ENCODE measurements around the gene WNT5A. TPM values are rescaled to one million over a fixed set of nuclear protein-coding genes. Genes with fewer than 3 reads are reported as not detected.

WNT5A gene
- total RNA-seq, 1 experiment from 2014 or later = 174 TPM

DNA sequence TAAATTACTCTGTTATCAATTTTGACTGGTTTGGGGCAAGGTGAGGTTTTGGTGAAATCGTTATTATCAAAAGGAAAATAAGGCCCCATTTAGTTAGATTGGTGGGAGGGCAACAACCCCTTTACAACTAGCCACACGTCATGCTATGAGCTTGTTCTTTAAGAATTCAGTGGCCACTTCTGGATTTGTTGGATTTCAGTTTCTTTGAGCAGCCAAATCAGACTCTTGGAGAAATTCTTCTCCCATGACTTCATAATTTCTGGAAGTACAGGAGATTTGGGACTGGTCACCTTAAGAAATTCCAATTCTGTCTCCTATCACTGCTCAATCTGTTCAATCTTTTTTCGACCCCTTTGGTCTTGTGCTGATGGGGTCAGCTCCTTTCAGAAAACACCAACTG, 14.8 kb upstream of the WNT5A start:
- no peak for DNase-seq
- Histone ChIP-seq H3K27ac (no peak overlapping the region), H3K9me2 (ENCODE audit: insufficient read depth) (no peaks in the 10 kb centered on the region), H4K20me1 (ENCODE audit: insufficient read depth) (no peaks in the 10 kb centered on the region), H3K4me3 (no peak overlapping the region), H3K36me3 (ENCODE audit: low read depth) (no peaks in the 10 kb centered on the region), H3K9me3 (ENCODE audit: insufficient read depth, low read depth) (no peaks in the 10 kb centered on the region), H3K79me2 (ENCODE audit: low read depth) (no peaks in the 10 kb centered on the region), H3F3A (ENCODE audit: insufficient read depth, low read depth) (no peaks in the 10 kb centered on the region), H3K4me2 (no peak overlapping the region), H2AFZ (no peak overlapping the region), H3K27me3 (ENCODE audit: insufficient read depth, low read depth) (no peaks in the 10 kb centered on the region), H3K4me1 (replicated peaks; ENCODE audit: insufficient read depth) (no peaks in the 10 kb centered on the region)
- ChIA-PET CTCF (no interaction called here), POLR2A (ENCODE audit: unreplicated experiment) (interaction anchor here (0.6 to 1.0 kb wide), 4 partner anchors 10 to 115 kb away, joined by 3 to 6 read pairs (median 4); no protein-coding TSS in a partner anchor)
- intact Hi-C loops (cut with micrococcal nuclease; ENCODE audit: unreplicated experiment) = no loop called here
- no TSS peak for BruUV-seq (replicated peaks)
- TF ChIP-seq CTCF (conservative IDR thresholded peaks at IDR 0.05) = no peak
- no peak for TF ChIP-seq EZH2 (IDR thresholded peaks at IDR 0.05; ENCODE audit: low read depth)

DNA sequence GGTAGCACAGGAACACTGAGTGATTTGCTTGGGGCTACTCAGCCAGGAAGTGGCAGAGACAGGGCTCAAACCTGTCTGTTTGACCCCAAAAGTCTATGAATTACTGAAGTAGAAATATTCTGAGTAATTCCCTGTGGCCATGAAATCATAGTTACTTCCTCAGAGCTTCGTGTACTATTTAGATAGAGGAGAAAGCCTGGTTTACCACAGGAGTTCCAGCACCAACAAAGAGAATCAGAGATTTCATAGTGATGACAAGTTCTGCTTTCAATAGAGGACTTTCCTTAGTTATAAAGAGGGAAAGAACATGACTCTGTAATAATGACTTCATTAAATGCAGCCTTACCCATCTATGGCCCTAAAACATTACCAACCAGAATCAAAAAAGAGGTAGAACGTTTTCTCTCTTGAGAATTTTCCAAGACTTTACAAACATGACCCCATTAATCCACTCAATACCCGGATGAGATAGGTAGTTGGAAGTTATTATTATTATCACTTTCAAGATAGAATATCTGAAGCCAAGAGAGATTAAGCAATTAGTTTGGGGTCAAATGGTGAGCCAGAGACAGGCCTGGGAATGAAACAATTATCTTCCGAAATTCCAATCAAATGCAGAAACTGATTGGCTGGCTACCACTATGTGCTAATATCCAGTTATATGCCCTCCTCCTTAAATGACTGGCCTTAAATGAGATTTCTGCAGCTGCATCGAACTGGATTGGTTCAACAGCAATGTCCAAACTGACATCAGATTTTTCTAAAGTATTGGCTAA, 13.6 kb upstream of the WNT5A start:
- Histone ChIP-seq H3K4me3 (no peak overlapping the region), H3F3A (ENCODE audit: insufficient read depth, low read depth) (no peaks in the 10 kb centered on the region), H2AFZ (no peak overlapping the region), H3K27me3 (ENCODE audit: insufficient read depth, low read depth) (no peaks in the 10 kb centered on the region), H3K27ac (no peak overlapping the region), H3K4me1 (replicated peaks; ENCODE audit: insufficient read depth) (no peaks in the 10 kb centered on the region), H3K79me2 (ENCODE audit: low read depth) (no peaks in the 10 kb centered on the region), H4K20me1 (ENCODE audit: insufficient read depth) (no peaks in the 10 kb centered on the region), H3K4me2 (no peak overlapping the region), H3K36me3 (ENCODE audit: low read depth) (no peaks in the 10 kb centered on the region), H3K9me2 (ENCODE audit: insufficient read depth) (no peaks in the 10 kb centered on the region), H3K9me3 (ENCODE audit: insufficient read depth, low read depth) (no peaks in the 10 kb centered on the region)
- POLR2A ChIA-PET (ENCODE audit: unreplicated experiment) = interaction anchor here (0.9 to 1.0 kb wide), 2 partner anchors 9 to 71 kb away, joined by 3 to 5 read pairs; no protein-coding TSS in a partner anchor
- intact Hi-C loops (cut with micrococcal nuclease; ENCODE audit: unreplicated experiment) = no loop called here
- no peak for TF ChIP-seq CTCF (conservative IDR thresholded peaks at IDR 0.05)
- no peak for TF ChIP-seq EZH2 (IDR thresholded peaks at IDR 0.05; ENCODE audit: low read depth)
- no TSS peak for BruUV-seq (replicated peaks)
- DNase-seq = no peak
- CTCF ChIA-PET = no interaction called here

DNA sequence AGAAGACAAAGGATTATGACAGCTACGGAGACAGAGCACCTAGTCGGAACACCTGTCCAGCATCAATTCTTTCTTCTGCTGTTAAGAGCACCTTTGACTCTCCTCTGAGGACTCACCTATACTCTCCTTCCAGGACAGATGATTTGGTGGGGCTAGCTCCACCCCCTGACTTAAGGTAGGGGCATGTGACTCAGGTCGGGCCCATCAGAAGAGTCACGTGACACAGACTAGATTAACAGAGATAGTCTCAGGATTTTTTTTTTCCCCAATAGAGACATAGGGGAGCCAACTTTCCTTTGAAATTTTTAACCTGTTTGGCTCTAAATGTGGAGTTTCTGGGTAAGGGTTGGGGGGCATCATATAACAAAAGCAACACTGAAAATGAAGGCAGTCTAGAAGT, 11.4 kb upstream of the WNT5A start:
- H3K9me3 ChIP-seq (ENCODE audit: insufficient read depth, low read depth) = no peaks in the 10 kb centered on the region
- POLR2A ChIA-PET (ENCODE audit: unreplicated experiment) = no interaction called here
- no peaks in the 10 kb centered on the region for H3K79me2 ChIP-seq (ENCODE audit: low read depth)
- H3K4me1 ChIP-seq (replicated peaks; ENCODE audit: insufficient read depth) = peaks cover 5% of the 10 kb centered on the region; the same call in 1 of the 2 replicates
- H3K4me2 ChIP-seq = no peak overlapping the region
- CTCF ChIA-PET = no interaction called here
- H3K36me3 ChIP-seq (ENCODE audit: low read depth) = no peaks in the 10 kb centered on the region
- intact Hi-C loops (cut with micrococcal nuclease; ENCODE audit: unreplicated experiment) = no loop called here
- H4K20me1 ChIP-seq (ENCODE audit: insufficient read depth) = no peaks in the 10 kb centered on the region
- no peak for DNase-seq
- H3K9me2 ChIP-seq (ENCODE audit: insufficient read depth) = no peaks in the 10 kb centered on the region
- BruUV-seq (replicated peaks) = no TSS peak
- TF ChIP-seq CTCF (conservative IDR thresholded peaks at IDR 0.05) (no peak), EZH2 (IDR thresholded peaks at IDR 0.05; ENCODE audit: low read depth) (no peak)
- no peaks in the 10 kb centered on the region for H3K27me3 ChIP-seq (ENCODE audit: insufficient read depth, low read depth)
- no peak overlapping the region for H2AFZ ChIP-seq
- H3F3A ChIP-seq (ENCODE audit: insufficient read depth, low read depth) = no peaks in the 10 kb centered on the region
- H3K4me3 ChIP-seq = no peak overlapping the region
- H3K27ac ChIP-seq = no peak overlapping the region

All from PC-9 (cell line).